SK-N-MC (cell line): ENCODE data around the gene DPP10.

Source experiments
- EZH2 ChIP-seq: fragments of 200-600 bp; sonication (generic); IDR thresholded peaks from one replicate; pipeline ENCODE4 v1.6.1; 2017; ENCODE audit warnings: antibody characterized with exemption
- FOXP2 ChIP-seq: optimal IDR thresholded peaks from 2 replicates; pipeline ENCODE3; 2011; ENCODE audit warnings: mild to moderate bottlenecking, moderate library complexity; ENCODE audit not compliant: insufficient read depth; ENCODE audit errors: extremely low read length, control extremely low read depth
- POLR2AphosphoS5 ChIP-seq: IDR thresholded peaks from 2 replicates; pipeline ENCODE4 v1.6.1; 2012; ENCODE audit warnings: mild to moderate bottlenecking, low read depth, low read length, borderline replicate concordance

DNA sequence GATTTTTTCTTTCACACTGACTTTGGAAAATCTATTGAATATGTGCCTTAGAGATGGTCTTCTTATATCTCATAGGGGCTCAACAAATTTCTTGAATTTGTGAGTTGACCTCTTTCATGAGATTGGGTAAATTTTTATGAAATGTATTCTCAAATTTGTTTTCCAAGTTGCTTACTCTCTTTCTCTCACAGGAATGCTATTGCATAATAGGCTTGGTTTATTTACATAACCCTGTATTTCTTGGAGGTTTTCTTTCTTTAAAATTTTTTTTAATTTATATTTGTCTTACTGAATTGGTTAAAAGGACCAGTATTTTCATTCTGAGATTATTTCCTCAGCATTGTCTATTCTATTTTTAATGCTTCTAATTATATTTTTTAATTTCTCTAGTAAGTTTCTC is 917.1 kb downstream of the DPP10 start:
- TF ChIP-seq EZH2 (no peak), POLR2AphosphoS5 (no peak), FOXP2 (no peak)
